PC-9 (cell line): ENCODE results near the gene LRRN4CL.

Source experiments
- EZH2 ChIP-seq: fragments of 200-600 bp; sonication (generic); IDR thresholded peaks from 2 replicates; pipeline ENCODE4 v1.8.0; 2017; ENCODE audit warnings: antibody characterized with exemption, low read depth
- TF ChIP-seq, protein P1 (sequence below): fragments of 200-600 bp; sonication (generic); conservative IDR thresholded peaks from 2 replicates; pipeline ENCODE4 v1.6.1; 2017; ENCODE audit warnings: mixed run types, antibody characterized with exemption, mild to moderate bottlenecking, moderate library complexity

DNA sequence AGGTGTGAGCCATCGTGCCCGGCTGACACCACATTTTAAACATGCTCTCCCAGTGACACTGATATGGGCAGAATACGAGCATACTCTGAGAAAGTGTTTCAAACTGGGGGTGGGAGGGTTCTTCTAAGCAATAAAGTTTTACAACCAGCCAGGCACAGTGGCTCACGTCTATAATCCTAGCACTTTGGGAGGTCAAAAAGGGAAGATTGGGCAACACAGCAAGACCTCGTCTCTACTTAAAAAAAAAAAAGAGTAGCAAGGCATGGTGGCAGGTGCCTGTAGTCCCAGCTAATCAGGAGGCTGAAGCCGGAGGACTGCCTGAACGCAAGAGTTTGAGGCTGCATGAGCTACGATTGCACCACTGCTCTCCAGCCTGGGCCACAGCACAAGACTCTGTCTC, 45.1 kb downstream of the LRRN4CL start:
- TF ChIP-seq, protein P1, sequence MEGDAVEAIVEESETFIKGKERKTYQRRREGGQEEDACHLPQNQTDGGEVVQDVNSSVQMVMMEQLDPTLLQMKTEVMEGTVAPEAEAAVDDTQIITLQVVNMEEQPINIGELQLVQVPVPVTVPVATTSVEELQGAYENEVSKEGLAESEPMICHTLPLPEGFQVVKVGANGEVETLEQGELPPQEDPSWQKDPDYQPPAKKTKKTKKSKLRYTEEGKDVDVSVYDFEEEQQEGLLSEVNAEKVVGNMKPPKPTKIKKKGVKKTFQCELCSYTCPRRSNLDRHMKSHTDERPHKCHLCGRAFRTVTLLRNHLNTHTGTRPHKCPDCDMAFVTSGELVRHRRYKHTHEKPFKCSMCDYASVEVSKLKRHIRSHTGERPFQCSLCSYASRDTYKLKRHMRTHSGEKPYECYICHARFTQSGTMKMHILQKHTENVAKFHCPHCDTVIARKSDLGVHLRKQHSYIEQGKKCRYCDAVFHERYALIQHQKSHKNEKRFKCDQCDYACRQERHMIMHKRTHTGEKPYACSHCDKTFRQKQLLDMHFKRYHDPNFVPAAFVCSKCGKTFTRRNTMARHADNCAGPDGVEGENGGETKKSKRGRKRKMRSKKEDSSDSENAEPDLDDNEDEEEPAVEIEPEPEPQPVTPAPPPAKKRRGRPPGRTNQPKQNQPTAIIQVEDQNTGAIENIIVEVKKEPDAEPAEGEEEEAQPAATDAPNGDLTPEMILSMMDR: no peak
- no peak for TF ChIP-seq EZH2
